ENCODE measurements around the gene TMEM253. TPM values are rescaled to one million over a fixed set of nuclear protein-coding genes. Genes with fewer than 3 reads are reported as not detected.
A peak's percentile ranks its signal among the peaks of the same experiment; 100 is the strongest.

The TMEM253 gene
- polyA plus RNA-seq, 1 experiment = 0.75 TPM

- no peak for DNase-seq (ENCODE audit: low read depth)
- POLR2A ChIA-PET = no interaction called here
- no peaks in the 10 kb centered on the region for H3K27me3 ChIP-seq (ENCODE audit: control insufficient read depth, insufficient read depth, low read length)
- H3K4me3 ChIP-seq (ENCODE audit: low read depth, low read length) = no peak overlapping the region
- no peaks in the 10 kb centered on the region for H3K36me3 ChIP-seq (ENCODE audit: control insufficient read depth, insufficient read depth, low read length)
- TF ChIP-seq CTCF (IDR thresholded peaks at IDR 0.05; ENCODE audit: insufficient read depth, low read depth, low read length) = no peak
- CTCF ChIA-PET = interaction anchor here (0.7 to 3.3 kb wide), 5 partner anchors 11 to 48 kb away, joined by 3 to 18 read pairs (median 9); no protein-coding TSS in a partner anchor
Measured at GRCh38 chr14:21055432-21056117, 45.3 kb upstream of the TMEM253 start.

GRCh38 chr14:21056520-21057163, 44.2 kb upstream of the TMEM253 start:
- H3K36me3 ChIP-seq (ENCODE audit: control insufficient read depth, insufficient read depth, low read length) = no peaks in the 10 kb centered on the region
- DNase-seq (ENCODE audit: low read depth) = no peak
- ChIA-PET CTCF (interaction anchor here (0.7 to 3.3 kb wide), 9 partner anchors 10 to 49 kb away, joined by 3 to 18 read pairs (median 5); no protein-coding TSS in a partner anchor), POLR2A (no interaction called here)
- no peak overlapping the region for H3K4me3 ChIP-seq (ENCODE audit: low read depth, low read length)
- H3K27me3 ChIP-seq (ENCODE audit: control insufficient read depth, insufficient read depth, low read length) = no peaks in the 10 kb centered on the region
- TF ChIP-seq CTCF (IDR thresholded peaks at IDR 0.05; ENCODE audit: insufficient read depth, low read depth, low read length) = no peak

- peak; percentile 39 for TF ChIP-seq CTCF (IDR thresholded peaks at IDR 0.05; ENCODE audit: insufficient read depth, low read depth, low read length)
- DNase-seq (ENCODE audit: low read depth) = no peak
- Histone ChIP-seq H3K36me3 (ENCODE audit: control insufficient read depth, insufficient read depth, low read length) (no peaks in the 10 kb centered on the region), H3K4me3 (ENCODE audit: low read depth, low read length) (no peak within 1 kb of the TSS), H3K27me3 (ENCODE audit: control insufficient read depth, insufficient read depth, low read length) (no peaks in the 10 kb centered on the region)
- CTCF ChIA-PET = interaction anchor here (0.6 to 3.3 kb wide), 9 partner anchors 9 to 1176 kb away, joined by 3 to 18 read pairs (median 6); no protein-coding TSS in a partner anchor
- POLR2A ChIA-PET = no interaction called here
Measured at GRCh38 chr14:21057803-21058675, 42.8 kb upstream of the TMEM253 start, which contains the start of gene RNASE8. RNASE8 (plus strand) TSS chr14:21057822; CDS start chr14:21057893, 71 bp downstream.

- H3K4me3 ChIP-seq (ENCODE audit: low read depth, low read length) = no peak overlapping the region
- ChIA-PET CTCF (interaction anchor here (0.6 to 3.3 kb wide), 4 partner anchors 19 to 198 kb away, joined by 3 to 18 read pairs (median 5); no protein-coding TSS in a partner anchor), POLR2A (no interaction called here)
- no peaks in the 10 kb centered on the region for H3K36me3 ChIP-seq (ENCODE audit: control insufficient read depth, insufficient read depth, low read length)
- TF ChIP-seq CTCF (IDR thresholded peaks at IDR 0.05; ENCODE audit: insufficient read depth, low read depth, low read length) = no peak
- no peaks in the 10 kb centered on the region for H3K27me3 ChIP-seq (ENCODE audit: control insufficient read depth, insufficient read depth, low read length)
- no peak for DNase-seq (ENCODE audit: low read depth)
Measured at GRCh38 chr14:21058903-21059302, 42.0 kb upstream of the TMEM253 start.
